ENCODE measurements around the gene GDA.

- TF ChIP-seq CTCF (IDR thresholded peaks at IDR 0.05): no peak
- no peak for TF ChIP-seq EZH2phosphoT487 (IDR thresholded peaks at IDR 0.05)
- TF ChIP-seq EZH2 (IDR thresholded peaks at IDR 0.05): no peak
Measured at GRCh38 chr9:72150127-72150526, 887 bp downstream of the GDA start.

Data from neural progenitor cell (in vitro differentiated cells).